Osteoblast (primary cell): ENCODE results near the gene CHN2. TPM values are rescaled to one million over a fixed set of nuclear protein-coding genes. Genes with fewer than 3 reads are reported as not detected.

Source experiments
- DNase-seq: peaks from one replicate; pipeline ENCODE4 v3.0.0; 2011; ENCODE audit warnings: low spot score, mixed read lengths; ENCODE audit not compliant: insufficient read length; ENCODE audit errors: missing footprints
- H2AFZ ChIP-seq: 2 replicates; pipeline ENCODE4 v1.6.0; 2011; ENCODE audit warnings: mild to moderate bottlenecking, low read length
- H3K27ac ChIP-seq: 2 replicates; pipeline ENCODE4 v1.5.1; 2011; ENCODE audit warnings: mild to moderate bottlenecking, low read depth, low read length, moderate library complexity
- H3K27me3 ChIP-seq: 2 replicates; pipeline ENCODE4 v1.6.0; 2012; ENCODE audit warnings: mild to moderate bottlenecking, control low read depth, inconsistent platforms, low read length, moderate library complexity; ENCODE audit not compliant: insufficient read depth
- H3K36me3 ChIP-seq: 2 replicates; pipeline ENCODE4 v1.5.1; 2011; ENCODE audit warnings: mild to moderate bottlenecking, low read length, control low read depth, moderate library complexity; ENCODE audit not compliant: insufficient read depth
- H3K4me1 ChIP-seq: 2 replicates; pipeline ENCODE4 v1.5.1; 2011; ENCODE audit warnings: mild to moderate bottlenecking, low read length, control low read depth, moderate library complexity; ENCODE audit not compliant: insufficient read depth
- H3K4me2 ChIP-seq: 2 replicates; pipeline ENCODE4 v1.6.0; 2011; ENCODE audit warnings: mild to moderate bottlenecking, low read length; ENCODE audit not compliant: insufficient read depth
- H3K4me3 ChIP-seq: fragments of 200-600 bp; sonication (generic); 3 replicates; pipeline ENCODE4 v1.5.1; 2012; ENCODE audit warnings: mild to moderate bottlenecking, low read length, inconsistent platforms; ENCODE audit not compliant: insufficient read depth
- H3K79me2 ChIP-seq: 2 replicates; pipeline ENCODE4 v1.6.0; 2012; ENCODE audit warnings: mild to moderate bottlenecking, low read length, control low read depth, inconsistent platforms; ENCODE audit not compliant: insufficient read depth
- H3K9me3 ChIP-seq: 2 replicates; pipeline ENCODE4 v1.5.1; 2011; ENCODE audit warnings: low read depth, low read length, control low read depth
- H4K20me1 ChIP-seq: 2 replicates; pipeline ENCODE4 v1.6.0; 2012; ENCODE audit warnings: mild to moderate bottlenecking, low read length, control low read depth; ENCODE audit not compliant: insufficient read depth
- CTCF ChIP-seq: IDR thresholded peaks from 2 replicates; pipeline ENCODE4 v1.5.1; 2011; ENCODE audit warnings: mild to moderate bottlenecking, low read depth, low read length, moderate library complexity; ENCODE audit errors: extremely low read depth
- total RNA-seq: library from RNA; depleted of rRNA; stranded (reverse); fragments of >200 nt; gene quantifications from 2 replicates; pipeline ENCODE4 v1.2.3, GENCODE V29; 2012

The CHN2 gene
- total RNA-seq, 1 donor, result under 0.01 TPM

- H3K27ac ChIP-seq, result no peak overlapping the region
- H3K79me2 ChIP-seq, result no peaks in the 10 kb centered on the region
- H3K27me3 ChIP-seq, result peaks cover 5% of the 10 kb centered on the region
- no peak overlapping the region for H2AFZ ChIP-seq
- DNase-seq, result no peak
- TF ChIP-seq CTCF, result no peak
- no peak overlapping the region for H3K4me2 ChIP-seq
- H3K36me3 ChIP-seq, result no peaks in the 10 kb centered on the region
- H4K20me1 ChIP-seq, result no peaks in the 10 kb centered on the region
- no peak overlapping the region for H3K4me3 ChIP-seq
- no peaks in the 10 kb centered on the region for H3K9me3 ChIP-seq
- no peaks in the 10 kb centered on the region for H3K4me1 ChIP-seq
Observed at GRCh38 chr7:29315122-29315891, 120.7 kb downstream of the CHN2 start.

DNA sequence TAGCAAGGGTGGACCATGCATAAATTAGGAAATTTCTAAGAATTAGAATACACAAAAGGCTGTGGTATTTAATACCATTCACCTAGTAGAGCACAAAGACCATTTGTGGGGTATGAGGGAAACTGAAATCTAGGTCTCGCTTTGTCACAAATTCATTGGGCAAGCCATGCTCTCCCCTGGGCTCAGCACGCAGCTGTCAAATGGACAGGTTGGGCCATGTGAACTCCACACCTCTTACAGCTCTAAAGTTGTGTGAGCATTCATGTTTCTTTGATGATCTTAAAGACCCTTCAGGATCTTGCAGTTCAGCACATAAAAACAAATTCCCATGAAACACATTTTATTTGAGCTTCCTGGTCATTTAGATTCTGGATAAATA is 121.3 kb downstream of the CHN2 start:
- no peak for TF ChIP-seq CTCF
- Histone ChIP-seq H3K27me3 (peaks cover 9% of the 10 kb centered on the region), H3K4me2 (no peak overlapping the region), H3K36me3 (no peaks in the 10 kb centered on the region), H3K79me2 (no peaks in the 10 kb centered on the region), H3K27ac (no peak overlapping the region), H3K9me3 (no peaks in the 10 kb centered on the region), H3K4me1 (no peaks in the 10 kb centered on the region), H3K4me3 (no peak overlapping the region), H4K20me1 (no peaks in the 10 kb centered on the region), H2AFZ (no peak overlapping the region)
- no peak for DNase-seq

- no peak for TF ChIP-seq CTCF
- no peak for DNase-seq
- Histone ChIP-seq H2AFZ (no peak overlapping the region), H3K4me1 (no peaks in the 10 kb centered on the region), H3K27me3 (peaks cover 13% of the 10 kb centered on the region), H3K4me2 (no peak overlapping the region), H3K36me3 (no peaks in the 10 kb centered on the region), H3K79me2 (no peaks in the 10 kb centered on the region), H4K20me1 (no peaks in the 10 kb centered on the region), H3K27ac (no peak overlapping the region), H3K9me3 (no peaks in the 10 kb centered on the region), H3K4me3 (no peak overlapping the region)
Observed at GRCh38 chr7:29316926-29317325, 122.4 kb downstream of the CHN2 start.

DNA sequence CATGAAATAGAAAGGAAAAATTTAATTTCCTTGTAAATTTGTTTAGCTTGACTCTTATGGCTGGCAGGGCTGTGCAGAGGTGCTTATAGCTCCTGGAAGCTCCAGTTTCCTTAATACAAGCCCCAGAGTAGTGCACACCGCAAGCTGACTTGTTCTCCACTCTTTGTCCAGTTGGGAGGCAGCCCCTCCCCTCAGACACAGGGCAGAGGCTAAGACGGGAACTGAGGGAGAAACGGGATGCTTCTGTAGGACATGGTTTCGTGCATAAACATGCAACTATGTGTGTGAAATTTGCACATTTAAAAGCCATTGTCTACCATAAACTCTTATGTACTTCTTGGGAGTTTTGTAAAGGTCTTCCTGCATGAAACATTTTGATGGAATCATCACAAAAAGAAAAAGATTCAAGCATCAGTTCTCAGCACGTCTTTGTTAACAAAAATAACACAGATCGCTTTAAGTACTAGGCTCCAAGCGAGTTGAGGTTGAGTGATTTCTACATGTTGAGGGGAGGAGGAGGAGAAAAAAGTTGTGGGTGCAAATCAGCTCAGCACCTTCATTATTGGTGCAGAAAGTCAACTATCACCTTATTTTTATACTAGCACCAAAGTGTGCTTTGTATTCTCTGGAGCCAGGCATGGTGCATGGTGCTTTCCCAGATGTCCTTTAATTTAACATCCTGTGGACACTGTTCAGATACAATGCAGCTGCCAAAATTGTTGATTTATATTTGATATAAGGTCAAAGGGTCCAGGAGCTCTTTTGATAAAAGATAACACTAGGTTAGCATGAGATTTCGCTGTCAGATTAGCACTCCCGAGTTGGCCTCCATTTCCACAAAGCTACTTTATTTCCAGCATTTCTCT is 124.5 kb downstream of the CHN2 start:
- Histone ChIP-seq H3K9me3 (no peaks in the 10 kb centered on the region), H3K79me2 (no peaks in the 10 kb centered on the region), H3K4me2 (no peak overlapping the region), H3K36me3 (no peaks in the 10 kb centered on the region), H4K20me1 (no peaks in the 10 kb centered on the region), H3K4me1 (no peaks in the 10 kb centered on the region), H3K4me3 (no peak overlapping the region), H3K27ac (no peak overlapping the region), H2AFZ (no peak overlapping the region), H3K27me3 (peaks cover 13% of the 10 kb centered on the region)
- DNase-seq, result no peak
- TF ChIP-seq CTCF, result no peak
